Natural killer cell (primary cell): ENCODE measurements around the gene SLC12A7. TPM values are rescaled to one million over a fixed set of nuclear protein-coding genes. Genes with fewer than 3 reads are reported as not detected.

Source experiments
- ATAC-seq, 3 donors: fragments of 150-1000 bp in 2 of 3; fragments of 200-7000 bp in 1 of 3; cut with Tn5 transposase; 1 replicate in 1 of 3; 2 replicates in 2 of 3; pipeline ENCODE4 v1.10.0; 2021; ENCODE audit warnings: mild to moderate bottlenecking in 2 of 3, moderate library complexity in 2 of 3
- DNase-seq, 2 donors: peaks; one replicate each; pipeline versions ENCODE4 v3.0.0 to v3.0.0-alpha.2; 2013 to 2021; ENCODE audit warnings: mixed read lengths in 1 of 2
- H3K27ac ChIP-seq: one replicate; pipeline ENCODE4 v1.5.1; 2013; ENCODE audit warnings: mild to moderate bottlenecking, low read length
- H3K27me3 ChIP-seq: one replicate; pipeline ENCODE4 v1.6.1; 2013; ENCODE audit warnings: low read length; ENCODE audit not compliant: control insufficient read depth, insufficient read depth
- H3K36me3 ChIP-seq: one replicate; pipeline ENCODE4 v1.6.1; 2013; ENCODE audit warnings: low read length; ENCODE audit not compliant: control insufficient read depth, insufficient read depth
- H3K4me1 ChIP-seq: one replicate; pipeline ENCODE4 v1.6.1; 2013; ENCODE audit warnings: low read length; ENCODE audit not compliant: control insufficient read depth, insufficient read depth
- H3K4me3 ChIP-seq: one replicate; pipeline ENCODE4 v1.5.1; 2013; ENCODE audit warnings: low read length
- H3K9me3 ChIP-seq: one replicate; pipeline ENCODE4 v1.6.1; 2013; ENCODE audit warnings: low read length; ENCODE audit not compliant: control insufficient read depth, insufficient read depth
- H3K27ac Mint-ChIP-seq, 2 donors: one replicate each; pipeline ENCODE4 v1.8.0; 2022; ENCODE audit warnings: mild to moderate bottlenecking in 2 of 2, mixed read lengths in 2 of 2, moderate library complexity in 1 of 2
- H3K27me3 Mint-ChIP-seq, 2 donors: one replicate each; pipeline ENCODE4 v1.8.0; 2022; ENCODE audit warnings: low read depth in 2 of 2, mixed read lengths in 2 of 2
- H3K36me3 Mint-ChIP-seq: one replicate; pipeline ENCODE4 v1.8.0; 2022; ENCODE audit warnings: mixed read lengths
- H3K4me1 Mint-ChIP-seq, 2 donors: one replicate each; pipeline ENCODE4 v1.8.0; 2022; ENCODE audit warnings: mixed read lengths in 2 of 2
- H3K4me3 Mint-ChIP-seq: one replicate; pipeline ENCODE4 v1.8.0; 2022; ENCODE audit warnings: mild to moderate bottlenecking, moderate library complexity, mixed read lengths
- H3K9me3 Mint-ChIP-seq, 2 donors: one replicate each; pipeline ENCODE4 v1.8.0; 2022; ENCODE audit warnings: mixed read lengths in 2 of 2
- WGBS: methylation state at CpG from one replicate; pipeline ENCODE4 v1.1.7; 2013; ENCODE audit warnings: missing lambda C conversion rate; ENCODE audit not compliant: insufficient coverage; 5-methylcytosine and 5-hydroxymethylcytosine counted together
- intact Hi-C: fragments of 100-400 bp; cut with micrococcal nuclease; formaldehyde crosslinking; loops from one replicate; pipeline ENCODE4 v1.14.2; 2022
- total RNA-seq, 4 donors: library from RNA; stranded (reverse); fragments of 120-200 nt in 1 of 4; gene quantifications; one replicate each; pipeline versions ENCODE4 v1.2.3 to v1.2.4, GENCODE V29; 2013 to 2022
- TF ChIP-seq, protein P1 (sequence below): fragments of 200-600 bp; IDR thresholded peaks from one replicate; pipeline ENCODE4 v1.8.0; 2022; ENCODE audit warnings: antibody characterized with exemption

The SLC12A7 gene
- total RNA-seq, 3 donors from 2014 or later (not counting 1 experiment from before 2014, with no cell fraction given) = 53.2 to 92.5 (median 81.3) TPM

DNA sequence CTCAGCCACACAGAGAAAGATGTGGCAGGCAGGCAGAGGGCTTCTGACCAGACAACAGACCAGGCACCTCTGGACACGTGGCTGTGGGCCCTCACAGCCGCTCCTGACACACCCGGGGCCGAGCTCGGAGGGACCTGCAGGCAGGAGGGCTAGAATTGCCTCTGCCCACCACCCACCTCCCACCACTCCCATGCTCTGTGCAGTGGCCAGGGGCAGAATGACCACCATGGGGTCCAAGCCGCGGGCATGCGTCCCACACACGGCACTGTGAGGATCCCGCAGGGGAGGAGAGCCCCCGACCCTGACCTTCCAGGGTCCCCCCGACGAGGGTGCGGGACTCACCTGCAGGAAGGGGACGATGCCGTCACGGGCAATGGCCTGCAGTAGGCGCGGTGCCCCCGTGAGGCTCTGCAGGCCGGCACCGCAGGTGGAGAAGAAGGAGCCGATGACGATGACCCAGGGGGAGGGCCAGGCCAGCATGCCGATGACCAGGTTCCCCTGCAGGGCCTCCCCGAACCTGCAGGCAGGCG, 34.3 kb downstream of the SLC12A7 start:
- no peaks in the 10 kb centered on the region for H3K9me3 Mint-ChIP-seq
- Histone ChIP-seq H3K4me1 (no peaks in the 10 kb centered on the region), H3K9me3 (no peaks in the 10 kb centered on the region), H3K27me3 (no peaks in the 10 kb centered on the region), H3K36me3 (no peaks in the 10 kb centered on the region), H3K4me3 (no peak overlapping the region), H3K27ac (no peak overlapping the region)
- WGBS = 96% methylated on average over 27 of the region's 27 CpGs
- ATAC-seq (no peak), DNase-seq (no peak)
- H3K27ac Mint-ChIP-seq = no peak overlapping the region
- peaks cover 0 to 10% of the 10 kb centered on the region in 2 donors for H3K4me1 Mint-ChIP-seq
- H3K27me3 Mint-ChIP-seq = no peaks in the 10 kb centered on the region
- TF ChIP-seq, protein P1, sequence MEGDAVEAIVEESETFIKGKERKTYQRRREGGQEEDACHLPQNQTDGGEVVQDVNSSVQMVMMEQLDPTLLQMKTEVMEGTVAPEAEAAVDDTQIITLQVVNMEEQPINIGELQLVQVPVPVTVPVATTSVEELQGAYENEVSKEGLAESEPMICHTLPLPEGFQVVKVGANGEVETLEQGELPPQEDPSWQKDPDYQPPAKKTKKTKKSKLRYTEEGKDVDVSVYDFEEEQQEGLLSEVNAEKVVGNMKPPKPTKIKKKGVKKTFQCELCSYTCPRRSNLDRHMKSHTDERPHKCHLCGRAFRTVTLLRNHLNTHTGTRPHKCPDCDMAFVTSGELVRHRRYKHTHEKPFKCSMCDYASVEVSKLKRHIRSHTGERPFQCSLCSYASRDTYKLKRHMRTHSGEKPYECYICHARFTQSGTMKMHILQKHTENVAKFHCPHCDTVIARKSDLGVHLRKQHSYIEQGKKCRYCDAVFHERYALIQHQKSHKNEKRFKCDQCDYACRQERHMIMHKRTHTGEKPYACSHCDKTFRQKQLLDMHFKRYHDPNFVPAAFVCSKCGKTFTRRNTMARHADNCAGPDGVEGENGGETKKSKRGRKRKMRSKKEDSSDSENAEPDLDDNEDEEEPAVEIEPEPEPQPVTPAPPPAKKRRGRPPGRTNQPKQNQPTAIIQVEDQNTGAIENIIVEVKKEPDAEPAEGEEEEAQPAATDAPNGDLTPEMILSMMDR = no peak
- no peak overlapping the region for H3K4me3 Mint-ChIP-seq
- intact Hi-C loops = no loop called here
- H3K36me3 Mint-ChIP-seq = no peaks in the 10 kb centered on the region

DNA sequence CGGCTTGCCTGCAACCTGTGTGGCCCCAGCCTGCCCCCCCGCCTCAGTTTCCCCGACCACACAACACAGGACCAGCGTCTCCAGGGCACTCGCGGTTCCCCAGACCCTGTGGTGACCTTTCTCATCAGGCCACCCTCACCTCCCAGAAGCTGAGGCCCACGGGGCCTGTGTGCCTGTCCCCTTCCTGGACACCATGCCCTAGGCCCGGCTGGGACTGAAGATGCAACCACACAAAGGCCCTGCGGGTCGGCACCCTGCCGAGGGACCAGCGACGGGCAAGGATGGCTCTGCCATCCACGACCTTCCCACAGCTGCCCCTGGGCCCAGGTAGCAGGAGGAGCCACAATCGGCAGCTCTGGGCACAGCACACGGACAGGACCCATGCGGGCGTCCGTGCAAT, 34.8 kb downstream of the SLC12A7 start:
- TF ChIP-seq, protein P1 = no peak
- no peaks in the 10 kb centered on the region for H3K4me1 ChIP-seq
- no peak for ATAC-seq
- intact Hi-C loops = no loop called here
- DNase-seq = no peak
- no peak overlapping the region for H3K27ac ChIP-seq
- Mint-ChIP-seq H3K36me3 (no peaks in the 10 kb centered on the region), H3K4me3 (no peak overlapping the region), H3K4me1 (peaks cover 0 to 10% of the 10 kb centered on the region in 2 donors), H3K27ac (no peak overlapping the region), H3K27me3 (no peaks in the 10 kb centered on the region), H3K9me3 (no peaks in the 10 kb centered on the region)
- 95% methylated on average over 19 of the region's 19 CpGs for WGBS
- H3K27me3 ChIP-seq = no peaks in the 10 kb centered on the region
- H3K36me3 ChIP-seq = no peaks in the 10 kb centered on the region
- H3K4me3 ChIP-seq = no peak overlapping the region
- H3K9me3 ChIP-seq = no peaks in the 10 kb centered on the region

DNA sequence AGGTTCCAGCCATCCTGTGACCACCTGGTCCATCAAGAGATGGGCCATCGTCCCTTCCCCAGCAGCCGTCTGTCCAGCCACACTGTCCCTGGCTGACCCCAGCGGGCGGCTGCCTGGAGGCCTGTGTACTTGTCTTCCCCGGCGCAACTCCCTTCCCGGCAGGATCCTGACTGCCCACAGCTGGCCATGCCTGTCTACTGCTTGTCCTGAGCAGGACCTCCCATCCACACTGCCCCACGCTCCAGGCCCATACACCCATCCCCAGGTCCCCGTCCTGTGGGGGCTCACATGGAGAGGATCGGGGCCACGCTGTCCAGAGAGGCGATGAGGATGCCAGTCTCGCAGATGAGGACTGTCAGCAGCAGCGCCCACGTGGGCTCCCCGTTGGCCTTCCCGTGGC, 35.5 kb downstream of the SLC12A7 start:
- no peaks in the 10 kb centered on the region for H3K4me1 ChIP-seq
- no peaks in the 10 kb centered on the region for H3K9me3 ChIP-seq
- no peak overlapping the region for H3K27ac ChIP-seq
- H3K4me3 ChIP-seq = no peak overlapping the region
- DNase-seq = no peak
- intact Hi-C loops = no loop called here
- 94% methylated on average over 17 of the region's 17 CpGs for WGBS
- H3K27me3 ChIP-seq = no peaks in the 10 kb centered on the region
- Mint-ChIP-seq H3K27ac (no peak overlapping the region), H3K9me3 (no peaks in the 10 kb centered on the region), H3K27me3 (no peaks in the 10 kb centered on the region), H3K4me3 (no peak overlapping the region), H3K36me3 (no peaks in the 10 kb centered on the region), H3K4me1 (peaks cover 0 to 9% of the 10 kb centered on the region in 2 donors)
- no peaks in the 10 kb centered on the region for H3K36me3 ChIP-seq
- TF ChIP-seq, protein P1 = no peak
- no peak for ATAC-seq

DNA sequence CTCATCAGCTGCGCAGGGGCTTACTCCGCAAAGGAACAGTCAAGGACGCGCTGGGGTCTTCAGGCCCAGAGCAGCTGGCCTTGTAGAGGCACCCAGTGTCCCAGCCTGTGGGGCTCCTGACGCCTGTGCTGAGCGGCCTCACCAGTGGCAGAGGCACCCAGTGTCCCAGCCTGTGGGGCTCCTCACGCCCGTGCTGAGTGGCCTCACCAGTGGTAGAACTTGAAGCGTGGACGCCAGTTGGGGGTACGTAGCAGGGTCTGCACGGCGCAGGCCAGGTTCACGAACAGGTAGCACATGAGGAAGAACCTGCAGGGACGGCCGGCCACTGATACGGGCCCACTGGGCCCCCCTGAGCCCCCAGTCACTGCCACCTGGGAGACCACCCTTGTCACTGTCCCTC, 35.9 kb downstream of the SLC12A7 start:
- 97% methylated on average over 17 of the region's 17 CpGs for WGBS
- no peaks in the 10 kb centered on the region for H3K9me3 Mint-ChIP-seq
- DNase-seq (no peak), ATAC-seq (peak in 1 of 3 donors; percentile 18)
- no peaks in the 10 kb centered on the region for H3K36me3 Mint-ChIP-seq
- Histone ChIP-seq H3K27me3 (no peaks in the 10 kb centered on the region), H3K9me3 (no peaks in the 10 kb centered on the region), H3K36me3 (no peaks in the 10 kb centered on the region), H3K4me3 (no peak overlapping the region), H3K4me1 (no peaks in the 10 kb centered on the region), H3K27ac (no peak overlapping the region)
- no peaks in the 10 kb centered on the region for H3K27me3 Mint-ChIP-seq
- TF ChIP-seq, protein P1 = no peak
- no peak overlapping the region for H3K4me3 Mint-ChIP-seq
- intact Hi-C loops = no loop called here
- H3K27ac Mint-ChIP-seq = no peak overlapping the region
- H3K4me1 Mint-ChIP-seq = peaks cover 0 to 4% of the 10 kb centered on the region in 2 donors
